OCI-LY7 (cell line): ENCODE results near the gene ARL14EP.

ENCODE experiments used
- CTCF ChIP-seq: fragments of 200-600 bp; sonication (generic); conservative IDR thresholded peaks from 2 replicates; pipeline ENCODE4 v1.5.1; 2014; ENCODE audit warnings: mild to moderate bottlenecking, antibody characterized with exemption, low read length, moderate library complexity, mixed read lengths
- EZH2phosphoT487 ChIP-seq: fragments of 200-600 bp; sonication (generic); IDR thresholded peaks from 2 replicates; pipeline ENCODE4 v1.6.1; 2018; ENCODE audit warnings: low read depth, borderline replicate concordance, mild to moderate bottlenecking, mixed run types, antibody characterized with exemption, low read length, moderate library complexity, mixed read lengths

DNA sequence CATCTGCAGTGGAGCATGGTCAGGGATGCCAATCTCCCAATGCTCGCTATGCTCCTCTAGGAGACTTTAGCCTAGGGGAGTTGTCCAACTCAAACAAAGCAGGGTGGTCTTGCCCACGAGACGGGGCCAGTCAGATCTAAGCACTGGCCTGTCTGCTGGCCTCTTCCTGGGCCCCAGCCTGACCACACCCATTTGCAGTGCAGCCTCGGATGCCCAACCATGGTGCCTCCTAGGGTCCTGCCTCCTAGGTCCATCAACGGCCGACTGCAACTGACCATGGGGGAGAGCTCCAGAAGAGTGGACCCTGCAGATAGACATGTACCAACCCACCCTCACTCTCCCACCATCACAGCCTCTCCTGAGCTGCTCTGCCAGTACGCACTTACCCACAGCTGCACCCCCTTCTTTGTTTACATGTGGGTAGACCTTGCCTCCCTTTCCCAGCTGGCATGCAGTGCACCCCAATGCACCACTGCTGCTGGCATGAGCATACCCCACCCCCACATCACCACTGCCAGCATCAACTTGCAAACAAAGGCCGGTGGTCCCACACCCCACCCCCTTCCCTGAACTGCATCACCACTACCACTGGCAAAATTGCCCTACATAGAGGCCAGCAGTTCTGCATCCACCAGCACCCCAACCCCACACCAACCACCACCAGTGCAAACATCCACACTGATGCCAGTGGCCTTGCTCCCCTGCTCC, 27.6 kb upstream of the ARL14EP start:
- no peak for TF ChIP-seq CTCF
- no peak for TF ChIP-seq EZH2phosphoT487
